ENCODE results near the gene ALX4.

Gene ALX4

GRCh38 chr11:44346983-44347382 lies 37.0 kb upstream of the ALX4 start (continued):
- TF ChIP-seq, protein P1, sequence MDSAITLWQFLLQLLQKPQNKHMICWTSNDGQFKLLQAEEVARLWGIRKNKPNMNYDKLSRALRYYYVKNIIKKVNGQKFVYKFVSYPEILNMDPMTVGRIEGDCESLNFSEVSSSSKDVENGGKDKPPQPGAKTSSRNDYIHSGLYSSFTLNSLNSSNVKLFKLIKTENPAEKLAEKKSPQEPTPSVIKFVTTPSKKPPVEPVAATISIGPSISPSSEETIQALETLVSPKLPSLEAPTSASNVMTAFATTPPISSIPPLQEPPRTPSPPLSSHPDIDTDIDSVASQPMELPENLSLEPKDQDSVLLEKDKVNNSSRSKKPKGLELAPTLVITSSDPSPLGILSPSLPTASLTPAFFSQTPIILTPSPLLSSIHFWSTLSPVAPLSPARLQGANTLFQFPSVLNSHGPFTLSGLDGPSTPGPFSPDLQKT (IDR thresholded peaks at IDR 0.05; ENCODE audit: borderline replicate concordance, low read depth, low read length), result no peak
- TF ChIP-seq ZNF560 (tag by site-specific recombination; IDR thresholded peaks at IDR 0.05; ENCODE audit: borderline replicate concordance) (no peak), ZBTB7A (tag by site-specific recombination; IDR thresholded peaks at IDR 0.05; ENCODE audit: low read depth) (no peak), ZNF558 (tag by site-specific recombination; IDR thresholded peaks at IDR 0.05) (no peak), ZNF549 (tag by site-specific recombination; IDR thresholded peaks at IDR 0.05) (no peak)
- TF ChIP-seq, protein P2, sequence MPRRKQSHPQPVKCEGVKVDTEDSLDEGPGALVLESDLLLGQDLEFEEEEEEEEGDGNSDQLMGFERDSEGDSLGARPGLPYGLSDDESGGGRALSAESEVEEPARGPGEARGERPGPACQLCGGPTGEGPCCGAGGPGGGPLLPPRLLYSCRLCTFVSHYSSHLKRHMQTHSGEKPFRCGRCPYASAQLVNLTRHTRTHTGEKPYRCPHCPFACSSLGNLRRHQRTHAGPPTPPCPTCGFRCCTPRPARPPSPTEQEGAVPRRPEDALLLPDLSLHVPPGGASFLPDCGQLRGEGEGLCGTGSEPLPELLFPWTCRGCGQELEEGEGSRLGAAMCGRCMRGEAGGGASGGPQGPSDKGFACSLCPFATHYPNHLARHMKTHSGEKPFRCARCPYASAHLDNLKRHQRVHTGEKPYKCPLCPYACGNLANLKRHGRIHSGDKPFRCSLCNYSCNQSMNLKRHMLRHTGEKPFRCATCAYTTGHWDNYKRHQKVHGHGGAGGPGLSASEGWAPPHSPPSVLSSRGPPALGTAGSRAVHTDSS (tag by site-specific recombination; IDR thresholded peaks at IDR 0.05), result no peak

DNA sequence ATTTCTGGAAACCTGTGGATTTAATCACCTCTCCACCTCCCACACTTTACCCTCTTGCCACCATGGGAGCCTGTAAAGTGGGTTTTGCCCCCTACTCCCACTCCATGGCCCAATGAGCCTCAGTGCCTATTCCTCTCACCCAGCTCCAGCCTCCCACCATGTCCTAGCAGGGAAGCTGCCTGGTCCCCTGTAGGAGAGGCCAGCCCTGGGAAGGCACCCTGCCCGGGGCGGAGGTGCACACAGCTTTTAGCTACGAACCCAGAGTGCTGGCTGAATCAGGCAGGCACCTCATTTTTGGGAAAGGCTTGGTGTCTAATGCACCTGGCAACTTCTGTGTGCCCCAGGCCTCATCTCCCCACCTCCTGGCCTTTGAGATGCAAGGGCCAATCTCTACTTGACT lies 35.8 kb upstream of the ALX4 start:
- H3K9me3 ChIP-seq (ENCODE audit: control insufficient read depth, insufficient read depth, low read depth, low read length), result no peaks in the 10 kb centered on the region
- CTCF ChIA-PET, result no interaction called here
- POLR2A ChIA-PET, result interaction anchor here (0.7 kb wide), 1 partner anchor 797 kb away, joined by 3 read pairs; no protein-coding TSS in a partner anchor
- H3K36me3 ChIP-seq (ENCODE audit: control insufficient read depth in 2 of 2, insufficient read depth in 1 of 2, low read length in 2 of 2), result no peaks in the 10 kb centered on the region
- no peak for TF ChIP-seq ZFP69B (tag by site-specific recombination; IDR thresholded peaks at IDR 0.05)
- peak; percentile 34 for TF ChIP-seq ZFHX2 (tag by site-specific recombination; conservative IDR thresholded peaks at IDR 0.05)
- H3K4me3 ChIP-seq (ENCODE audit: low read depth, low read length), result no peak overlapping the region
- no peak overlapping the region for H3K27ac ChIP-seq (ENCODE audit: extremely low read depth, low read depth, low read length)
- no peaks in the 10 kb centered on the region for H3K4me1 ChIP-seq (ENCODE audit: control insufficient read depth, insufficient read depth, low read length)

DNA sequence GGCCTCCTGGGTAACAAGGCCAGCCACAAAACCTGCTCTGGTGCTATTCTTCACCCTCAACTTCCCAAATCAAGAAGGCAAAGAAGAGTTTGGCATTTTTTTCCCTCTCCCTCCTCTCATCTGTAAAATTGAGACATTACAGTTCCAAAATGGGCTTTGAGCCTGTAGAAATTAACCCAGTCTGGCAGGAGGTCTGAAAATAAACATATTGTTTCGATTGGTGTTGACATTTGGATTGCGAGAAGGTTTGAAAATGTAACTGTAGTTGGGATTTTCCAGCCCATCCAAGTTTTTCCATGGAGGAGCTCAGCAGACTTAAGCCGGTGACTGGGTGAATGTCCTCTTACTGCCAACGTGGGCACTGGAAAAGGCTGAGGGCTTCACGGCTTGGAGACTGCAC lies 35.0 kb upstream of the ALX4 start:
- TF ChIP-seq KLF7 (tag by site-specific recombination; IDR thresholded peaks at IDR 0.05; ENCODE audit: borderline replicate concordance), result no peak
- no peak for TF ChIP-seq SP7 (tag by site-specific recombination; IDR thresholded peaks at IDR 0.05)
- no peak for TF ChIP-seq ZNF623 (tag by site-specific recombination; IDR thresholded peaks at IDR 0.05)
- no peak for TF ChIP-seq HOXC10 (CRISPR knock-in tag; IDR thresholded peaks at IDR 0.05)
- no peak for TF ChIP-seq ZNF707 (tag by site-specific recombination; IDR thresholded peaks at IDR 0.05)
- no peak for TF ChIP-seq ZNF324 (tag by site-specific recombination; IDR thresholded peaks at IDR 0.05)
- TF ChIP-seq ZNF518A (tag by site-specific recombination; conservative IDR thresholded peaks at IDR 0.05; ENCODE audit: low read depth), result no peak
- no peak for TF ChIP-seq ZNF350 (tag by site-specific recombination; IDR thresholded peaks at IDR 0.05)
- TF ChIP-seq ZNF2 (tag by site-specific recombination; IDR thresholded peaks at IDR 0.05), result no peak
- TF ChIP-seq ZNF366 (tag by site-specific recombination; conservative IDR thresholded peaks at IDR 0.05), result no peak
- TF ChIP-seq, protein P3, sequence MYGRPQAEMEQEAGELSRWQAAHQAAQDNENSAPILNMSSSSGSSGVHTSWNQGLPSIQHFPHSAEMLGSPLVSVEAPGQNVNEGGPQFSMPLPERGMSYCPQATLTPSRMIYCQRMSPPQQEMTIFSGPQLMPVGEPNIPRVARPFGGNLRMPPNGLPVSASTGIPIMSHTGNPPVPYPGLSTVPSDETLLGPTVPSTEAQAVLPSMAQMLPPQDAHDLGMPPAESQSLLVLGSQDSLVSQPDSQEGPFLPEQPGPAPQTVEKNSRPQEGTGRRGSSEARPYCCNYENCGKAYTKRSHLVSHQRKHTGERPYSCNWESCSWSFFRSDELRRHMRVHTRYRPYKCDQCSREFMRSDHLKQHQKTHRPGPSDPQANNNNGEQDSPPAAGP (tag by site-specific recombination; IDR thresholded peaks at IDR 0.05), result no peak
- H3K36me3 ChIP-seq (ENCODE audit: control insufficient read depth in 2 of 2, insufficient read depth in 1 of 2, low read length in 2 of 2), result no peaks in the 10 kb centered on the region
- ChIA-PET CTCF (no interaction called here), POLR2A (no interaction called here)
- no peaks in the 10 kb centered on the region for H3K9me3 ChIP-seq (ENCODE audit: control insufficient read depth, insufficient read depth, low read depth, low read length)
- H3K27ac ChIP-seq (ENCODE audit: extremely low read depth, low read depth, low read length), result no peak overlapping the region
- H3K4me1 ChIP-seq (ENCODE audit: control insufficient read depth, insufficient read depth, low read length), result no peaks in the 10 kb centered on the region
- H3K4me3 ChIP-seq (ENCODE audit: low read depth, low read length), result no peak overlapping the region
